Astrocyte of the spinal cord (primary cell): ENCODE measurements around the gene C12orf75.

ENCODE experiments used
- DNase-seq: peaks from one replicate; pipeline ENCODE4 v3.0.0; 2011; ENCODE audit warnings: low read depth, low spot score
- H3K4me3 ChIP-seq: 2 replicates; pipeline ENCODE4 v1.5.1; 2011; ENCODE audit warnings: low read depth, mild to moderate bottlenecking, low read length, moderate library complexity
- in situ Hi-C: cut with HindIII; loops from 2 replicates; pipeline ENCODE4 v1.10.0; 2017; ENCODE audit warnings: low sequenced_read_pairs
- TF ChIP-seq, protein P1 (sequence below): IDR thresholded peaks from 2 replicates; pipeline ENCODE4 v1.5.1; 2012; ENCODE audit warnings: low read depth, mild to moderate bottlenecking, low read length, inconsistent platforms

The C12orf75 gene

DNA sequence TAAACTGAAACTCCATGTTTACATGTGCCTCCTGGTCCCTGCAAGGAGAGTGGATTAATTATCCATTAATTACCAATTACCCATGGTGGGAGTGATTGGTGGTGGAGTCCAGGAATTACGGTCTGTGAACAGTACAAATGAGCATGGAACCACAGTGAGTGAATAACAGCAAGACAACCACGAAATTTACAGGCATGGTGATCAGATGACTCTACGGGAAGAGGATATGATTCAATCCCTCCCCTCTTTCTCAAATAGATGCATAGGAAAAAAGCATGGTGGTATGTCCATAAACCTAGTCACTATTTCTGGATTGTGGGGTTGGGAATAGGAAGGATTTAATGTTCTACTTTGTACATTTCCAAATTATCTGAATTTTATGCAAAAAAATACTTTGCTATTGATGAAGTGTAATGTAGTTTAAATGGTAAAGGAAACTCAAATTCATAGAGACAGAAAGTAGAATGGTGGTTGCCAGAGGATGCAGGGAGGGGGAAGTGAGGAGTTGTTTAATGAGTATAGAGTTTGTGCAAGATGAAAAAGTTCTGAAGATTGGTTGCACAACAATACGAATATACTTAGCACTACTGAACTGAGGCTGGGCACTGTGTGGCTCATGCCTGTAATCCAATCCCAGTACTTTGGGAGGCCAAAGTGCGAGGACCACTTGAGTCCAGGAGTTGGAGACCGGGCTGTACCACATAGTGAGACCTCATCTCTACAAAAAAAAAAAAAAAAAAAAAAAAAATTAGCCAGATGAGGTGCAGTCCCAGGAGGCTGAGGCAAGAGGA is 41.2 kb upstream of the C12orf75 start:
- no peak overlapping the region for H3K4me3 ChIP-seq
- in situ Hi-C loops, result no loop called here
- peak; percentile 60 for DNase-seq
- TF ChIP-seq, protein P1, sequence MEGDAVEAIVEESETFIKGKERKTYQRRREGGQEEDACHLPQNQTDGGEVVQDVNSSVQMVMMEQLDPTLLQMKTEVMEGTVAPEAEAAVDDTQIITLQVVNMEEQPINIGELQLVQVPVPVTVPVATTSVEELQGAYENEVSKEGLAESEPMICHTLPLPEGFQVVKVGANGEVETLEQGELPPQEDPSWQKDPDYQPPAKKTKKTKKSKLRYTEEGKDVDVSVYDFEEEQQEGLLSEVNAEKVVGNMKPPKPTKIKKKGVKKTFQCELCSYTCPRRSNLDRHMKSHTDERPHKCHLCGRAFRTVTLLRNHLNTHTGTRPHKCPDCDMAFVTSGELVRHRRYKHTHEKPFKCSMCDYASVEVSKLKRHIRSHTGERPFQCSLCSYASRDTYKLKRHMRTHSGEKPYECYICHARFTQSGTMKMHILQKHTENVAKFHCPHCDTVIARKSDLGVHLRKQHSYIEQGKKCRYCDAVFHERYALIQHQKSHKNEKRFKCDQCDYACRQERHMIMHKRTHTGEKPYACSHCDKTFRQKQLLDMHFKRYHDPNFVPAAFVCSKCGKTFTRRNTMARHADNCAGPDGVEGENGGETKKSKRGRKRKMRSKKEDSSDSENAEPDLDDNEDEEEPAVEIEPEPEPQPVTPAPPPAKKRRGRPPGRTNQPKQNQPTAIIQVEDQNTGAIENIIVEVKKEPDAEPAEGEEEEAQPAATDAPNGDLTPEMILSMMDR, result no peak

GRCh38 chr12:105291531-105291930 is 39.0 kb upstream of the C12orf75 start:
- H3K4me3 ChIP-seq, result no peak overlapping the region
- in situ Hi-C loops, result no loop called here
- DNase-seq, result no peak
- TF ChIP-seq, protein P1, result no peak

- in situ Hi-C loops, result no loop called here
- no peak for DNase-seq
- no peak overlapping the region for H3K4me3 ChIP-seq
- TF ChIP-seq, protein P1, result no peak
Measured at GRCh38 chr12:105292705-105293104, 37.8 kb upstream of the C12orf75 start.

DNA sequence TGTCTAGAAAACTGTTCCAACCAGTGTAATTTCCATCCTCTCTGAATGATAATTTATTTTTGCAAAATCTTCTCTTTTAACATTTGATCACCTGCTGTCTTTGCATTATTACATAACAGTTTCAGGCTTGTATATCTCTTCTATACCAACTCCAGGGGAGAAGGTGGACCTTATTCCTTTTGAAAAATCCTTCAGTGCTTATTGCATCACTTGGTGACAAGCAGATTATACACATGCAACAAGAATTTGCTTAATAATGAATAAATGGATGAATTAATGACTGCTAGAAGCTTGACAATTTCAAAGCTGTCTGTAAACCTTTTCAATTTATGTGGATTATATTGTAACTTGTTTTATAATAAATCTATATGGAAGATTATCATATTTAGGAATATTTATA is 37.3 kb upstream of the C12orf75 start:
- TF ChIP-seq, protein P1, result no peak
- in situ Hi-C loops, result no loop called here
- no peak for DNase-seq
- H3K4me3 ChIP-seq, result no peak overlapping the region

GRCh38 chr12:105294161-105294560 is 36.3 kb upstream of the C12orf75 start:
- DNase-seq, result no peak
- TF ChIP-seq, protein P1, result no peak
- in situ Hi-C loops, result no loop called here
- H3K4me3 ChIP-seq, result no peak overlapping the region

GRCh38 chr12:105294886-105295479 is 35.5 kb upstream of the C12orf75 start:
- TF ChIP-seq, protein P1, result no peak
- in situ Hi-C loops, result no loop called here
- DNase-seq, result no peak
- no peak overlapping the region for H3K4me3 ChIP-seq
